Tibial nerve (tissue), 4 donors: ENCODE measurements around the gene FGF9. TPM values are rescaled to one million over a fixed set of nuclear protein-coding genes. Genes with fewer than 3 reads are reported as not detected.

ENCODE experiments used
- DNase-seq, 2 donors: peaks; one replicate each; pipeline ENCODE4 v3.0.0-alpha.2; 2019; ENCODE audit warnings: low spot score in 2 of 2
- H3K27ac ChIP-seq, 4 donors: fragments of 200-600 bp; sonication (generic) in 3 of 4; one replicate each; pipeline ENCODE4 v1.5.1; 2017 to 2019; ENCODE audit warnings: mild to moderate bottlenecking in 1 of 4
- H3K27me3 ChIP-seq, 2 donors: fragments of 200-600 bp; sonication (generic) in 1 of 2; one replicate each; pipeline versions ENCODE4 v1.5.1 to v1.6.0; 2017 to 2019
- H3K36me3 ChIP-seq, 3 donors: fragments of 200-600 bp; sonication (generic); one replicate each; pipeline ENCODE4 v1.5.1; 2018 to 2019
- H3K4me1 ChIP-seq, 4 donors: fragments of 200-600 bp; sonication (generic) in 3 of 4; one replicate each; pipeline ENCODE4 v1.5.1; 2017 to 2019
- H3K4me3 ChIP-seq, 4 donors: fragments of 200-600 bp; sonication (generic) in 3 of 4; one replicate each; pipeline ENCODE4 v1.5.1; 2017 to 2019; ENCODE audit warnings: mild to moderate bottlenecking in 1 of 4, moderate library complexity in 1 of 4
- H3K9me3 ChIP-seq, 4 donors: fragments of 200-600 bp; sonication (generic) in 3 of 4; one replicate each; pipeline ENCODE4 v1.5.1; 2017 to 2019
- CTCF ChIP-seq, 5 experiments: fragments of 200-600 bp in 3 of 5; fragments of 450-650 bp in 2 of 5; sonication (generic) in 3 of 5; IDR thresholded peaks; one replicate each; pipeline ENCODE4 v1.5.1; 2016 to 2019; ENCODE audit warnings: antibody characterized with exemption in 5 of 5, mild to moderate bottlenecking in 3 of 5, moderate library complexity in 2 of 5
- EP300 ChIP-seq, 2 donors: sonication (generic); formaldehyde crosslinking; IDR thresholded peaks; one replicate each; pipeline ENCODE4 v1.6.1; 2017; ENCODE audit warnings: antibody characterized with exemption in 2 of 2, mild to moderate bottlenecking in 1 of 2
- POLR2A ChIP-seq, 2 donors: fragments of 450-650 bp; IDR thresholded peaks; one replicate each; pipeline ENCODE4 v1.6.1; 2017; ENCODE audit warnings: antibody characterized with exemption in 2 of 2, mild to moderate bottlenecking in 2 of 2, moderate library complexity in 2 of 2
- WGBS, 2 donors: methylation state at CpG; one replicate each; pipeline ENCODE4 v1.1.5; 2018; 5-methylcytosine and 5-hydroxymethylcytosine counted together
- total RNA-seq, 4 donors: library from RNA; depleted of rRNA; stranded (reverse); fragments of >200 nt; gene quantifications; one replicate each; pipeline ENCODE4 v1.1.0, GENCODE V29; 2016

FGF9 gene
- total RNA-seq, 4 donors from 2014 or later: 0.22 to 1.2 (median 1.0) TPM; not detected in 1

DNA sequence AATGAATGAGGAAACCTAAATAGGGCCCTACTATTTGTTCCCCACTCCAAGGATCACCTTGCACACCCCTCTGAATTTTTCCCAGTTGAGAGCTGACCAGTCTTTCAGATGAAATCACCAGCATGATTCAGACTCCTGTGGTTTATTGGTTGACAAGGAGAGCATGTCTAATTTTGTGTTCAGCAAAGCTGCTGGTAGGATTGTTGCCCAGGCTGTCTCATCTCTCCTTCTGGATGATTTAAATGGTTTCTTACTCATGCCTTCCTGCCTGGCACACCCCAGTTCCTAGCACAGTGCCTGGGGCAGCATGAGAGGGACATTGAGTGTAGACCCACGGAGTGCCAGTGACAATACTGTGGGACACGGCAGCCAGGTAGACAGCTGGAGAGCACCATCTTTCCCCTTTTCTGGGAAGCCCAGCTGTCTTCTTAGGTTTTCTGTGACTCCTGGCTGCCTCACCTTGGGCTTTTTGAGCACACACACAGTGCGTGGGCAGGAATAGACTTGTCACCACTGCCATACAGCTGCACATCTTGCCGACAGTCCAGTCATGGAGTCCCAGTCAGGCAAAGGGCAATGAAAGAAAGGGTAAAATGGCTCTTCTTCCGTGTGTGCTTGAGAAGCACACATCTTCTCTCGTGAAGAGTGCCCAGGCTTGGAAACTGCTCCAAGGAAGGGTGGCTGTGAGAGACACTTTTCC is 12.3 kb downstream of the FGF9 start:
- no peaks in the 10 kb centered on the region for H3K27me3 ChIP-seq

DNA sequence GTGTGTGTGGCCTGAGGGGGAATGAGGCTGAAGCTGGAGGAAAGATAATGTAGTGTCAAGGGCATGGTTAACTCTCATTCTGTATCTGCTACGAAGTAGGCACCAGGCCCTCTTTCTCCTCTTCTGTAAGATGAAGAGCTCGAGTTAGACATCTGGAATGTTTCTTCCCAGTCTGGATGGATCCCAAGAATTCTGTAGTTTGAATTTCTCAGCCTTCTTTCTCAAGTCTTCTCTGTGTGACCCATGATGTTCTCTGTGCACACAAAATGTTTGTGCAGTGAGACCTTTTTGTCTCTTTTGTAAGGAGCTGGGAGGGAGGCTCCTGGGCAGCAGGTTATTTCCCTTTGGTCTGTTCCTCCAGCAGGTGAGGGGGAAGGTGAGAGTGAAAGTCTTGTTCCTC is 13.7 kb downstream of the FGF9 start:
- Histone ChIP-seq H3K27me3 (no peaks in the 10 kb centered on the region), H3K27ac (no peak overlapping the region), H3K36me3 (no peaks in the 10 kb centered on the region), H3K4me3 (no peak overlapping the region), H3K4me1 (no peaks in the 10 kb centered on the region), H3K9me3 (no peaks in the 10 kb centered on the region)
- TF ChIP-seq CTCF (IDR thresholded peaks at IDR 0.05): no peak
- no peak for DNase-seq
- 47 to 49% methylated on average over 2 of the region's 2 CpGs for WGBS, 2 donors

More for the DNA sequence above, 12.3 kb downstream of the FGF9 start:
- H3K27ac ChIP-seq: no peak overlapping the region
- no peak overlapping the region for H3K4me3 ChIP-seq
- H3K9me3 ChIP-seq: no peaks in the 10 kb centered on the region
- WGBS, 2 donors: 87 to 88% methylated on average over 6 of the region's 6 CpGs
- no peaks in the 10 kb centered on the region for H3K4me1 ChIP-seq
- TF ChIP-seq POLR2A (IDR thresholded peaks at IDR 0.05): no peak
- no peak for TF ChIP-seq EP300 (IDR thresholded peaks at IDR 0.05)
- TF ChIP-seq CTCF (IDR thresholded peaks at IDR 0.05): no peak
- no peak for DNase-seq
- H3K36me3 ChIP-seq: no peaks in the 10 kb centered on the region

- TF ChIP-seq POLR2A (IDR thresholded peaks at IDR 0.05) (no peak), EP300 (IDR thresholded peaks at IDR 0.05) (no peak), CTCF (IDR thresholded peaks at IDR 0.05) (no peak)
- 88% methylated on average over 7 of the region's 7 CpGs for WGBS, 2 donors
Observed at GRCh38 chr13:21685485-21686064, 14.7 kb downstream of the FGF9 start.

DNA sequence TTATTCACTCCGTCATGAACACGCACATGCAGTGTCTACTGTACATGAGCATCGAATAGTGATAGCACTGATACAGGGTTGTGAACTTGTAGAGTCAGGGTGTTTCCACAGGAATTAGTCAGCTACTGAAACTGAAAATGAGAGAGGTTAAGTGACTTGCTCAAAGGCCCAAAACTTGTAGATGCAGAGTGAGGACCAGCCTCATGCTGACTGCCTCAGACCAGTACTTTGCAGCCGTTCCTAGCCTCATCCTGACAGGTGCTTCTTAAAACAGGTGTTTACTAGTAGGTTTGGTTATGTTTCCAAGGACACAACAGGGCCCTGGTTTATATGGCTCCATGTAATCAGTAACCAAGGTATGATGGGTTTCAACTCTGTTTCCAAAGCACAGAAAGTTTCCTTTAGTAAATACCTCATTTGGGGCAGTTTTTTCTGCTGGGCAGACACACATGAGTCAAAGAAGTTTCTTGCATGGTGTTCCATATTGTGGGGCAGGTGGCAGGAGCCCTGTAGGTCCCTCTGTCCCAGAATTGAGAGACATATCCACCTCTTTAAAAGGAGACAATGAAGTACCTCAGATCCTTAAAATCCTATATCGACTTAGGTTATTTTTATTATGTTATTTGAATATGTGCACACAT is 16.0 kb downstream of the FGF9 start:
- TF ChIP-seq EP300 (IDR thresholded peaks at IDR 0.05) (no peak), CTCF (IDR thresholded peaks at IDR 0.05) (no peak), POLR2A (IDR thresholded peaks at IDR 0.05) (no peak)
- Histone ChIP-seq H3K9me3 (no peaks in the 10 kb centered on the region), H3K4me1 (no peaks in the 10 kb centered on the region), H3K4me3 (no peak overlapping the region), H3K27ac (no peak overlapping the region), H3K36me3 (no peaks in the 10 kb centered on the region), H3K27me3 (no peaks in the 10 kb centered on the region)
- WGBS, 2 donors: 87 to 96% methylated on average over 5 of the region's 5 CpGs
- DNase-seq: no peak

More at GRCh38 chr13:21685485-21686064, 14.7 kb downstream of the FGF9 start:
- no peaks in the 10 kb centered on the region for H3K9me3 ChIP-seq
- H3K27me3 ChIP-seq: no peaks in the 10 kb centered on the region
- H3K4me3 ChIP-seq: no peak overlapping the region
- H3K36me3 ChIP-seq: no peaks in the 10 kb centered on the region
- H3K4me1 ChIP-seq: no peaks in the 10 kb centered on the region
- no peak overlapping the region for H3K27ac ChIP-seq
- no peak for DNase-seq

- Histone ChIP-seq H3K4me1 (no peaks in the 10 kb centered on the region), H3K9me3 (no peaks in the 10 kb centered on the region), H3K36me3 (no peaks in the 10 kb centered on the region), H3K27ac (no peak overlapping the region), H3K27me3 (no peaks in the 10 kb centered on the region), H3K4me3 (no peak overlapping the region)
- no peak for DNase-seq
- WGBS, 2 donors: 77 to 81% methylated on average over 8 of the region's 8 CpGs
- TF ChIP-seq EP300 (IDR thresholded peaks at IDR 0.05): no peak
- no peak for TF ChIP-seq CTCF (IDR thresholded peaks at IDR 0.05)
- no peak for TF ChIP-seq POLR2A (IDR thresholded peaks at IDR 0.05)
Observed at GRCh38 chr13:21688056-21688455, 17.2 kb downstream of the FGF9 start.
